Keratinocyte (primary cell): Measurements from ENCODE around the gene CCDC24.

ENCODE experiments used
- CTCF ChIP-seq, 3 experiments: IDR thresholded peaks in 1 of 3; conservative IDR thresholded peaks in 1 of 3; optimal IDR thresholded peaks in 1 of 3; 2 replicates in 2 of 3; 3 replicates in 1 of 3; pipeline versions ENCODE3 to v1.5.1; 2011; ENCODE audit warnings: low read length in 3 of 3, mild to moderate bottlenecking in 3 of 3, moderate library complexity in 2 of 3, control low read depth in 1 of 3, inconsistent platforms in 1 of 3; ENCODE audit not compliant: insufficient read depth in 2 of 3; ENCODE audit errors: extremely low read depth in 1 of 3
- EZH2 ChIP-seq: IDR thresholded peaks from one replicate; pipeline ENCODE4 v1.6.1; 2012; ENCODE audit warnings: inconsistent platforms, mild to moderate bottlenecking, low read length, moderate library complexity

- TF ChIP-seq CTCF (optimal IDR thresholded peaks at IDR 0.05 in 1 of 3, IDR thresholded peaks at IDR 0.05 in 1 of 3, conservative IDR thresholded peaks at IDR 0.05 in 1 of 3; ENCODE audit: extremely low read depth in 1 of 3, insufficient read depth in 2 of 3, low read length in 3 of 3) (no peak), EZH2 (no peak)
Measured at GRCh38 chr1:44012941-44013609, 21.7 kb downstream of the CCDC24 start.
